GM18909 (cell line): ENCODE data around the gene WNT9B.

Experiments used
- ATAC-seq: cut with Tn5 transposase; IDR thresholded peaks from one replicate; pipeline ENCODE4 v1.9.1; 2021; ENCODE audit warnings: mild to moderate bottlenecking; ENCODE audit not compliant: unreplicated experiment, poor library complexity

Gene WNT9B

GRCh38 chr17:46935658-46936266 lies 84.4 kb downstream of the WNT9B start:
- ATAC-seq = no peak
